Loucy (cell line): Measurements from ENCODE around the gene TPCN2.

ENCODE experiments used
- CTCF ChIP-seq: fragments of 200-600 bp; sonication (generic); conservative IDR thresholded peaks from 2 replicates; pipeline ENCODE4 v1.5.1; 2014; ENCODE audit warnings: mild to moderate bottlenecking, antibody characterized with exemption, low read length
- EZH2phosphoT487 ChIP-seq: fragments of 200-600 bp; IDR thresholded peaks from 2 replicates; pipeline ENCODE4 v1.6.1; 2018; ENCODE audit warnings: antibody characterized with exemption, mild to moderate bottlenecking, moderate library complexity, borderline replicate concordance

- TF ChIP-seq CTCF, result no peak
- no peak for TF ChIP-seq EZH2phosphoT487
These were observed 8.0 kb upstream of the TPCN2 start for GRCh38 chr11:69040581-69041260.
